ENCODE data around the gene SORCS2. TPM values are rescaled to one million over a fixed set of nuclear protein-coding genes. Genes with fewer than 3 reads are reported as not detected.
A peak's percentile ranks its signal among the peaks of the same experiment; 100 is the strongest.

SORCS2 gene
- total RNA-seq, 1 donor from 2014 or later, result 10.9 TPM

DNA sequence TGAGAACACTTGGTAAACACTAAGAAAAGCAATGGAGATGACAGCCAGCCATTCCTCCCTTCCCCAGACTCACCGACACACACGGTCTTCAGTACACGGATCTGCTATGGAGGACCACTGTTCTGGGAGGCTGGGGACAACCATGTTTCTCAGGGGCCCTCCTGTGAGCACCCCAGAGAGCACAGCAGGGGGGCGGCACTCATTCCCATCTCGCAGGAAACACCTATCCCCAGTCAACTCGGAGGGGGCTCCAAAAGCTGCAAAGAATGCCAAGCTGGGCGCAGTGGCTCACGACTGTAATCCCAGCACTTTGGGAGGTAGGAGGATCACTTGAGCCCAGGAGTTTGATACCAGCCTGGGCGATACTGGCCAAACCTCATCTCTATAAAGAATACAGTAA is 575.2 kb downstream of the SORCS2 start:
- Mint-ChIP-seq H3K27ac (ENCODE audit: unreplicated experiment) (no peak overlapping the region), H3K4me1 (ENCODE audit: low read depth) (peaks cover 8% of the 10 kb centered on the region), H3K27me3 (ENCODE audit: low read depth) (no peaks in the 10 kb centered on the region), H3K36me3 (ENCODE audit: low read depth) (peaks cover 47% of the 10 kb centered on the region), H3K9me3 (ENCODE audit: low read depth) (no peaks in the 10 kb centered on the region), H3K4me3 (ENCODE audit: unreplicated experiment) (no peak overlapping the region)
- peak; percentile 72 for DNase-seq (ENCODE audit: low spot score)
- TF ChIP-seq, protein P1, sequence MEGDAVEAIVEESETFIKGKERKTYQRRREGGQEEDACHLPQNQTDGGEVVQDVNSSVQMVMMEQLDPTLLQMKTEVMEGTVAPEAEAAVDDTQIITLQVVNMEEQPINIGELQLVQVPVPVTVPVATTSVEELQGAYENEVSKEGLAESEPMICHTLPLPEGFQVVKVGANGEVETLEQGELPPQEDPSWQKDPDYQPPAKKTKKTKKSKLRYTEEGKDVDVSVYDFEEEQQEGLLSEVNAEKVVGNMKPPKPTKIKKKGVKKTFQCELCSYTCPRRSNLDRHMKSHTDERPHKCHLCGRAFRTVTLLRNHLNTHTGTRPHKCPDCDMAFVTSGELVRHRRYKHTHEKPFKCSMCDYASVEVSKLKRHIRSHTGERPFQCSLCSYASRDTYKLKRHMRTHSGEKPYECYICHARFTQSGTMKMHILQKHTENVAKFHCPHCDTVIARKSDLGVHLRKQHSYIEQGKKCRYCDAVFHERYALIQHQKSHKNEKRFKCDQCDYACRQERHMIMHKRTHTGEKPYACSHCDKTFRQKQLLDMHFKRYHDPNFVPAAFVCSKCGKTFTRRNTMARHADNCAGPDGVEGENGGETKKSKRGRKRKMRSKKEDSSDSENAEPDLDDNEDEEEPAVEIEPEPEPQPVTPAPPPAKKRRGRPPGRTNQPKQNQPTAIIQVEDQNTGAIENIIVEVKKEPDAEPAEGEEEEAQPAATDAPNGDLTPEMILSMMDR (IDR thresholded peaks at IDR 0.05), result no peak

DNA sequence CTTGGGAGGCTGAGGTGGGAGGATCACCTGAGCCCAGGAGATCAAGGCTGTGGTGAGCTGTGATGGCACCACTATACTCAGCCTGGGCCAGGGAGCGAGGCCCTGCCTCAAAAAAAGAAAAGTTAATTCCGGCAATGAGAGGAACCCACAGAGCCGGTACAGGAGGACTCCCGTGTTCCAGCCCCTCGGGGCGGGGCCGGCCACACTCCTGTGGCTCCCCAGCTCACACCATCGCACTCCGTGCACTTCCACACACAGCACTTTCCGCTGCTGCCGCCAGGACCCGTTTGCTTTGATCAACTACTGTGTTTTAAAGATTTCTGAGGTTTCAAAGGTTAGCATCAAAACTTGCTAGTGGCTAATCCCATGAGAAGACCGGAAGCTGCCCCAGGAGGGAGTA is 575.6 kb downstream of the SORCS2 start:
- Mint-ChIP-seq H3K27ac (ENCODE audit: unreplicated experiment) (no peak overlapping the region), H3K36me3 (ENCODE audit: low read depth) (peaks cover 50% of the 10 kb centered on the region), H3K9me3 (ENCODE audit: low read depth) (no peaks in the 10 kb centered on the region), H3K4me1 (ENCODE audit: low read depth) (peaks cover 8% of the 10 kb centered on the region), H3K4me3 (ENCODE audit: unreplicated experiment) (no peak overlapping the region), H3K27me3 (ENCODE audit: low read depth) (no peaks in the 10 kb centered on the region)
- peak; percentile 68 for DNase-seq (ENCODE audit: low spot score)
- TF ChIP-seq, protein P1 (IDR thresholded peaks at IDR 0.05), result no peak

DNA sequence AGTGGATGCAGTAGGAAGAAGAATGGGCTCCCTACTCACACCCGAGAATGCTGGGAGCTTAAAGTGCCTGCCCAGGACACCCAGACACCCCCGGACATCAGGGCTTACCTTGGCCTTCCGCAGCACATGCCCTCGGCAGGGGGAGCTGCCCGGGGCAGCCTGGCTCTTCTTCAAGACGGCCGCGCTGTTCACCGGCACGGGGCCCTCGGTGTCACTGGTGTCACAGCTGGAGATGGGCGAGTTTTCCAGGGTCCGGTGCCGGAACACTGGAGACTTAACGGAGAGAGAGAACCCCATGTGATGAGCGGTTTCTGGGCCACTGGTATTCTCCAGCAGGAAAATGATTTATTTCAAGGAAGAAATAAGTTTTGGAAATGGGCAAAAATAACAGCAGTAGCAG is 576.4 kb downstream of the SORCS2 start:
- Mint-ChIP-seq H3K27me3 (ENCODE audit: low read depth) (no peaks in the 10 kb centered on the region), H3K36me3 (ENCODE audit: low read depth) (peaks cover 52% of the 10 kb centered on the region), H3K4me3 (ENCODE audit: unreplicated experiment) (no peak overlapping the region), H3K9me3 (ENCODE audit: low read depth) (no peaks in the 10 kb centered on the region), H3K27ac (ENCODE audit: unreplicated experiment) (no peak overlapping the region), H3K4me1 (ENCODE audit: low read depth) (peaks cover 7% of the 10 kb centered on the region)
- TF ChIP-seq, protein P1 (IDR thresholded peaks at IDR 0.05), result no peak
- DNase-seq (ENCODE audit: low spot score), result peak; percentile 68

DNA sequence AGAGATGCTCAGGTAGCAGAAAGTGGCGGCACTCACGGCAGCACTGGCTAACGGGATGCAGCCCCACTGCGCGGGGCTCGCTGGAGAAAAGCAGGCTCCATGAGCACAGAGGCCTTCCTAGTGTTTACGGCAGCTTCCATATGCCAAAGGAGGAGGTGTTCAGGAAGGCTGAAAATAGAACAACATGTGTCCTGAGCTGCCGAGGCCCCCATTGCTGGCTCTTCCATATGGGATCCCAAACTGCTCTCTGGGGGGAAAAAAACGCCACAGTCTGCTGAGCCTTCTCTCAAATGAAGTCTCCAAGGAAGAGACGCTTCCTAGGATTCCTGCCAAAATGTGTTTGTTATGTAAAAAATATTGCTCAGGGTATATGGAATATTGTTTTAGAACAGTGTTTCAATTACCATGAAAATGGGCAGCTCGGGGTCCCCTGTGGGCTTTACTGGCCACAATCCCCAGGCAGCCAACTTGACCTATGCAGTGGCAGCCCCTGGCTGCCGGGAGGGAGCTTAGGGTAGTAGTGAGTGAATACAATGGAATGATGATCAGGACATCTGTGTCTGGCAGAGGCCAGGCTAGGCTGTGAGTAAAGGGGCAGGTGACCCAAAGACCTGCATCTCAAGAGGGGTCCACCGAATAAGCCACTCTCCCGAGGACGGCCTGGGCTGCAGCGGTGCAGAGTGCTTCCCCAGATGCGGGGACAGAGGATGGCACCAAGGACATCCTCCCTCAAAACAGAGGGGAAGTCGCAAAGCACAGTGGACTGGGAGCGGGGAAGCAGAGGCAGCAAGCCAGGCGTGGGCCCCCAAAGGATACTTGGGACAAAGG is 577.3 kb downstream of the SORCS2 start:
- Mint-ChIP-seq H3K27ac (ENCODE audit: unreplicated experiment) (peak overlapping the region; percentile 27), H3K4me1 (ENCODE audit: low read depth) (no peaks in the 10 kb centered on the region), H3K9me3 (ENCODE audit: low read depth) (no peaks in the 10 kb centered on the region), H3K27me3 (ENCODE audit: low read depth) (no peaks in the 10 kb centered on the region), H3K4me3 (ENCODE audit: unreplicated experiment) (no peak overlapping the region), H3K36me3 (ENCODE audit: low read depth) (peaks cover 58% of the 10 kb centered on the region)
- TF ChIP-seq, protein P1 (IDR thresholded peaks at IDR 0.05), result no peak
- DNase-seq (ENCODE audit: low spot score), result peak; percentile 88

DNA sequence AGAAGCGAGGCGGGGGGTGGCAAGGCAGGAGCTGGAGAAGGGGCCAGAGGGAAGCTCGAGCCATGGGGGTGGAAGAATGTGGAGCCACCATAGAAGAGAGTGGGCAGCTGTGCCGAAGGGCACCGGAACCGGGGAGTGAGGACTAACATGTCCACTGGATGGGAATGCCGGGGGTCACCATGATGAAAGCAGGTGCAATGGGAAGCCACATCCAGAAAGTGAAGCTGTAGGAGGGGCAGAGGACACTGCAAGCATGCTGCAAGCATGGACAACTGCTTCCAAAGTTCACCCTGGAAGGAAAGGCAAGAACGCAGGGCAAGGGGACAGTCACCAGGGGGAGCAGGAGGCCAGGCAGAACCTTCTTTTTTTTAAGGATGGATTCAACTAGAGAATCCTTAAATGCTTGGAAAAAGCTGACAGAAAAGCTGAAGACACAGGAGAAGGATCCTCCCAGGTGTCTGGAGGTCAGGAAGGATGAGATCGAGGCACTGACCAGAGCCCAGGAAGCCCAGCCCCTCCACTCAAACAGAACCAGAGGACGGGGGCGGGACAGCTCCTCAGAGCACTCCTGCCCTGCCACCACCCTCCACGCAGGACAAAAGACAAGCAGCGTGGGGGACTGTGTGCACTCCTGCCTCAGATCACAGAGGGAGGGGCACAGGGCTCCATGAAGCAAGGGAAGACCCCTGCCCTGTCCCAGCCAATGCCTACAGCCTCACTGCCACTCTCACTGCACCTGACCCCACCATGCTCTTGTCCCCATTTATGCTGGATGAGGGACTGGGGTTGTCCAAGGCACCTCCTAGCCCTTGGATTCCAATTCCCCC is 578.1 kb downstream of the SORCS2 start:
- H3K27ac Mint-ChIP-seq (ENCODE audit: unreplicated experiment), result peak overlapping the region; percentile 41
- DNase-seq (ENCODE audit: low spot score), result peak; percentile 64
- H3K4me1 Mint-ChIP-seq (ENCODE audit: low read depth), result no peaks in the 10 kb centered on the region
- H3K36me3 Mint-ChIP-seq (ENCODE audit: low read depth), result peaks cover 54% of the 10 kb centered on the region
- H3K4me3 Mint-ChIP-seq (ENCODE audit: unreplicated experiment), result no peak overlapping the region
- TF ChIP-seq, protein P1 (IDR thresholded peaks at IDR 0.05), result peak; percentile 79
- H3K9me3 Mint-ChIP-seq (ENCODE audit: low read depth), result no peaks in the 10 kb centered on the region
- H3K27me3 Mint-ChIP-seq (ENCODE audit: low read depth), result no peaks in the 10 kb centered on the region

All from chondrocyte (in vitro differentiated cells).